ENCODE data around the gene CBX7. TPM values are rescaled to one million over a fixed set of nuclear protein-coding genes. Genes with fewer than 3 reads are reported as not detected.
A peak's percentile ranks its signal among the peaks of the same experiment; 100 is the strongest.

The CBX7 gene
- total and polyA plus RNA-seq, 9 of the 15 experiments (the other 6 are each of a cell fraction or from before 2014, with no cell fraction given): 0.04 to 5.2 (median 2.8) TPM

DNA sequence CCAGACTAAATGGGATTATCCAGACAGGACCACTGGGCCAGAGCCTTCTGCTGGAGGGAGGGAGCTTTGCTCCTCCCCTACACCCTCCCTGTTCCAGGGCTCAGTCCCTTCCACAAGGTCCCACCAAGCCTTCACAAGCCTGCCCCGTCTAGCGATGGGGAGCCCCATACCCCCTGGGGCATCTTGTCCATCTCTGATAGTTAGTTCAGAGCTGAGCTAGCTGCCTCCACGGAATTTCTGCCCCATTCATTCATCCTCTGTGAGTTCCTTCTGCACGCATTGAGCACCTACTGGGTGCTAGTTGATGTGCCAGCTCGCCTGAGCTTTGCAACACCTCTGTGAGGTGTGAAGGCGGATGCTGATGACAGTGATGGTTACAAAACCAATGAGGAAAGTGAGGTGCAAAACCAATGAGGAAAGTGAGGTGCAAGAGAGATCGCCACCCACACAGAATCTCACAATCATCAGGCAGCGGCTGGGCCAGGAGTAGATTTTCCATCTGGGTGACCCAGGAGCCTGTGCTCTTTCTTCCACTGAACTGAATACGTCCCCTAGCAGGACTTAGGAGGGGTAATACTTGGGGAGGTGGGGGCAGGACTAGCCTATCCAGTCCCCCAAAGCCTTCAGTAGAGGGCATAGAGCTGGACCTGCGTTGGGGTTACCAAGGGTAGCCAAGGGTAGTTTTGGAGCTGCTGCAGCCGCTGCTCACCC lies 21.5 kb upstream of the CBX7 start:
- Histone ChIP-seq H3K9me3 (replicated peaks; ENCODE audit: control insufficient read depth, insufficient read depth, low read depth, low read length) (no peaks in the 10 kb centered on the region), H3K79me2 (ENCODE audit: control insufficient read depth, insufficient read depth, low read length) (no peaks in the 10 kb centered on the region), H3K9ac (ENCODE audit: insufficient read depth in 1 of 2, low read depth in 2 of 2, low read length in 2 of 2) (no peak overlapping the region), H2AFZ (ENCODE audit: low read depth, low read length) (0 out of 2 replicates have a peak overlapping the region, but pooled peaks have one; percentile 23), H4K20me1 (replicated peaks; ENCODE audit: control insufficient read depth, insufficient read depth, low read length) (no peaks in the 10 kb centered on the region), H3K4me1 (replicated peaks in 1 of 2; ENCODE audit: control insufficient read depth in 2 of 2, insufficient read depth in 2 of 2, low read length in 2 of 2) (peaks cover 12 to 30% of the 10 kb centered on the region in 2 experiments; a peak in 4 of 5 replicates), H3K9me1 (ENCODE audit: control insufficient read depth, insufficient read depth, low read length) (no peaks in the 10 kb centered on the region), H3K4me3 (no peak overlapping the region), H3K27me3 (ENCODE audit: control insufficient read depth in 2 of 2, insufficient read depth in 2 of 2, low read length in 2 of 2) (no peaks in the 10 kb centered on the region), H3K27ac (ENCODE audit: extremely low read depth, low read depth, low read length) (no peak overlapping the region), H3K36me3 (ENCODE audit: control insufficient read depth, insufficient read depth, low read length) (no peaks in the 10 kb centered on the region), H3K4me2 (ENCODE audit: insufficient read depth, low read length) (no peak overlapping the region)
- ChIA-PET CTCF (ENCODE audit: low intra/inter-chr PET ratio) (no interaction called here), POLR2A (interaction anchor here (0.7 to 4.1 kb wide), 4 partner anchors 10 to 143 kb away, joined by 3 to 24 read pairs (median 4); partner anchors contain the start of gene RPL3)
- intact Hi-C loops (cut with micrococcal nuclease): loop anchor here (10.0 kb wide), 1 partner anchor 351 kb away; the partner anchor contains the start of gene ATF4
- in situ Hi-C loops (cut with MboI): loop anchor here (5.0 to 10.0 kb wide), 2 partner anchors 133 to 331 kb away; partner anchors contain the start of gene MIEF1
- 30% methylated on average over 10 of the region's 11 CpGs for WGBS (ENCODE audit: insufficient coverage, low coverage, missing lambda C conversion rate)
- no peak for DNase-seq (ENCODE audit: extremely low read depth in 1 of 4, low spot score in 3 of 4)
- BruUV-seq (replicated peaks): no TSS peak
- FAIRE-seq: no peak
- ATAC-seq: no peak
- TF ChIP-seq ZNF830 (CRISPR knock-in tag; IDR thresholded peaks at IDR 0.05): no peak
- TF ChIP-seq LCOR (CRISPR knock-in tag; IDR thresholded peaks at IDR 0.05): no peak
- peak; percentile 63; the same call in 1 of the 2 replicates for TF ChIP-seq ZKSCAN1 (IDR thresholded peaks at IDR 0.05; ENCODE audit: low read depth, low read length)

Data from K562 (cell line).